Measurements from ENCODE around the gene CTNNA3. TPM values are rescaled to one million over a fixed set of nuclear protein-coding genes. Genes with fewer than 3 reads are reported as not detected.

The CTNNA3 gene
- total and polyA plus RNA-seq, 7 donors, result under 0.01 to 4.6 (median 2.4) TPM; not detected in 1

- no peak overlapping the region for H3K27ac ChIP-seq
- TF ChIP-seq EP300 (IDR thresholded peaks at IDR 0.05) (no peak), POLR2A (IDR thresholded peaks at IDR 0.05) (no peak), POLR2AphosphoS5 (IDR thresholded peaks at IDR 0.05) (no peak), CTCF (IDR thresholded peaks at IDR 0.05) (no peak)
- no peaks in the 10 kb centered on the region for H3K36me3 ChIP-seq
- peaks cover 0 to 8% (median 0%) of the 10 kb centered on the region in 4 donors for H3K4me1 ChIP-seq
- 2 to 14% methylated on average over 1 of the region's 1 CpG for WGBS, 2 donors
- H3K27me3 ChIP-seq, result no peaks in the 10 kb centered on the region
- intact Hi-C loops (cut with DNase I), result no loop called here
- no peaks in the 10 kb centered on the region for H3K9me3 ChIP-seq
- no peak for DNase-seq
- H3K4me3 ChIP-seq, result no peak overlapping the region
Observed at GRCh38 chr10:66822801-66823200, 873.2 kb downstream of the CTNNA3 start.

- DNase-seq, result no peak
- Histone ChIP-seq H3K9me3 (no peaks in the 10 kb centered on the region), H3K27ac (no peak overlapping the region), H3K36me3 (no peaks in the 10 kb centered on the region), H3K27me3 (no peaks in the 10 kb centered on the region), H3K4me3 (no peak overlapping the region), H3K4me1 (peaks cover 0 to 8% (median 0%) of the 10 kb centered on the region in 4 donors)
- intact Hi-C loops (cut with DNase I), result no loop called here
- TF ChIP-seq POLR2A (IDR thresholded peaks at IDR 0.05) (no peak), CTCF (IDR thresholded peaks at IDR 0.05) (no peak), EP300 (IDR thresholded peaks at IDR 0.05) (no peak), POLR2AphosphoS5 (IDR thresholded peaks at IDR 0.05) (no peak)
Observed at GRCh38 chr10:66819691-66820090, 876.3 kb downstream of the CTNNA3 start.

- Histone ChIP-seq H3K27ac (no peak overlapping the region), H3K4me1 (no peaks in the 10 kb centered on the region), H3K27me3 (no peaks in the 10 kb centered on the region), H3K4me3 (no peak overlapping the region), H3K9me3 (no peaks in the 10 kb centered on the region), H3K36me3 (no peaks in the 10 kb centered on the region)
- no peak for TF ChIP-seq CTCF (IDR thresholded peaks at IDR 0.05)
- TF ChIP-seq POLR2A (IDR thresholded peaks at IDR 0.05), result no peak
- no peak for TF ChIP-seq POLR2AphosphoS5 (IDR thresholded peaks at IDR 0.05)
- TF ChIP-seq EP300 (IDR thresholded peaks at IDR 0.05), result no peak
- DNase-seq, result no peak
- intact Hi-C loops (cut with DNase I), result no loop called here
- 79 to 81% methylated on average over 2 of the region's 2 CpGs for WGBS, 2 donors
Observed at GRCh38 chr10:66813122-66813521, 882.9 kb downstream of the CTNNA3 start.

GRCh38 chr10:66811211-66811610 is 884.8 kb downstream of the CTNNA3 start:
- no peak for DNase-seq
- TF ChIP-seq EP300 (IDR thresholded peaks at IDR 0.05) (no peak), POLR2A (IDR thresholded peaks at IDR 0.05) (no peak), CTCF (IDR thresholded peaks at IDR 0.05) (no peak)
- Histone ChIP-seq H3K27me3 (no peaks in the 10 kb centered on the region), H3K4me1 (no peaks in the 10 kb centered on the region), H3K36me3 (no peaks in the 10 kb centered on the region), H3K27ac (no peak overlapping the region), H3K9me3 (no peaks in the 10 kb centered on the region), H3K4me3 (no peak overlapping the region)
- intact Hi-C loops (cut with DNase I), result no loop called here
- 90 to 93% methylated on average over 4 of the region's 4 CpGs for WGBS, 2 donors

- no peak for TF ChIP-seq POLR2A (IDR thresholded peaks at IDR 0.05)
- TF ChIP-seq EP300 (IDR thresholded peaks at IDR 0.05), result no peak
- TF ChIP-seq POLR2AphosphoS5 (IDR thresholded peaks at IDR 0.05), result no peak
- TF ChIP-seq CTCF (IDR thresholded peaks at IDR 0.05), result no peak
- Histone ChIP-seq H3K4me1 (no peaks in the 10 kb centered on the region), H3K9me3 (no peaks in the 10 kb centered on the region), H3K27me3 (no peaks in the 10 kb centered on the region), H3K27ac (no peak overlapping the region), H3K4me3 (no peak overlapping the region), H3K36me3 (no peaks in the 10 kb centered on the region)
- 93 to 95% methylated on average over 4 of the region's 4 CpGs for WGBS, 2 donors
- intact Hi-C loops (cut with DNase I), result no loop called here
- no peak for DNase-seq
Observed at GRCh38 chr10:66809402-66809801, 886.6 kb downstream of the CTNNA3 start.
